HG02623 (cell line): ENCODE measurements around the gene KCNC1.

Experiments
- ATAC-seq: cut with Tn5 transposase; IDR thresholded peaks from one replicate; pipeline ENCODE4 v1.9.1; 2021; ENCODE audit warnings: moderate library complexity; ENCODE audit not compliant: unreplicated experiment

Gene KCNC1

GRCh38 chr11:17736930-17737817, 2.6 kb downstream of the KCNC1 start:
- no peak for ATAC-seq

GRCh38 chr11:17738151-17738973, 3.8 kb downstream of the KCNC1 start:
- no peak for ATAC-seq

- ATAC-seq = no peak
These were observed 5.4 kb downstream of the KCNC1 start for GRCh38 chr11:17739945-17740338.

GRCh38 chr11:17740649-17741235, 6.2 kb downstream of the KCNC1 start:
- no peak for ATAC-seq

- ATAC-seq = no peak
These were observed 6.9 kb downstream of the KCNC1 start for GRCh38 chr11:17741487-17741886.

- ATAC-seq = no peak
These were observed 7.4 kb downstream of the KCNC1 start for GRCh38 chr11:17742019-17742418.

- no peak for ATAC-seq
These were observed 8.6 kb downstream of the KCNC1 start for GRCh38 chr11:17743026-17743807.

- no peak for ATAC-seq
These were observed 9.2 kb downstream of the KCNC1 start for GRCh38 chr11:17743808-17744119.

- no peak for ATAC-seq
These were observed 9.8 kb downstream of the KCNC1 start for GRCh38 chr11:17744151-17744940.

GRCh38 chr11:17745023-17745772, 10.6 kb downstream of the KCNC1 start:
- ATAC-seq = no peak

GRCh38 chr11:17746096-17746495, 11.5 kb downstream of the KCNC1 start:
- no peak for ATAC-seq

- no peak for ATAC-seq
These were observed 12.8 kb downstream of the KCNC1 start for GRCh38 chr11:17747131-17747955.

- ATAC-seq = no peak
These were observed 13.5 kb downstream of the KCNC1 start for GRCh38 chr11:17748044-17748443.

- no peak for ATAC-seq
These were observed 14.5 kb downstream of the KCNC1 start for GRCh38 chr11:17748761-17749721.

- no peak for ATAC-seq
These were observed 15.6 kb downstream of the KCNC1 start for GRCh38 chr11:17750013-17750800.

GRCh38 chr11:17750801-17751165, 16.2 kb downstream of the KCNC1 start:
- ATAC-seq = no peak

- no peak for ATAC-seq
These were observed 17.0 kb downstream of the KCNC1 start for GRCh38 chr11:17751558-17751957.
